Glutamatergic neuron (in vitro differentiated cells): Measurements from ENCODE around the gene G2E3. TPM values are rescaled to one million over a fixed set of nuclear protein-coding genes. Genes with fewer than 3 reads are reported as not detected.
A peak's percentile ranks its signal among the peaks of the same experiment; 100 is the strongest.

Source experiments
- DNase-seq: peaks from one replicate; pipeline ENCODE4 v3.0.0; 2022
- H3K27ac Mint-ChIP-seq: one replicate; pipeline ENCODE4 v1.8.0; 2020; ENCODE audit warnings: mild to moderate bottlenecking, mixed read lengths, inconsistent platforms; ENCODE audit not compliant: unreplicated experiment
- H3K27me3 Mint-ChIP-seq: one replicate; pipeline ENCODE4 v1.8.0; 2020; ENCODE audit warnings: mild to moderate bottlenecking, moderate library complexity, mixed read lengths, inconsistent platforms; ENCODE audit not compliant: unreplicated experiment
- H3K36me3 Mint-ChIP-seq: one replicate; pipeline ENCODE4 v1.8.0; 2020; ENCODE audit warnings: mild to moderate bottlenecking, mixed read lengths, inconsistent platforms; ENCODE audit not compliant: unreplicated experiment
- H3K4me1 Mint-ChIP-seq: one replicate; pipeline ENCODE4 v1.8.0; 2020; ENCODE audit warnings: mild to moderate bottlenecking, low read depth, mixed read lengths, inconsistent platforms; ENCODE audit not compliant: unreplicated experiment
- H3K4me3 Mint-ChIP-seq: one replicate; pipeline ENCODE4 v1.8.0; 2020; ENCODE audit warnings: mild to moderate bottlenecking, mixed read lengths, inconsistent platforms; ENCODE audit not compliant: unreplicated experiment
- H3K9me3 Mint-ChIP-seq: one replicate; pipeline ENCODE4 v1.8.0; 2020; ENCODE audit warnings: mild to moderate bottlenecking, moderate library complexity, mixed read lengths, inconsistent platforms; ENCODE audit not compliant: unreplicated experiment
- total RNA-seq: library from RNA; stranded (reverse); fragmentation: NEBNext Ultra II Directional; extraction: Animal tissue kit (Norgen Biotek cat#: 25700); gene quantifications from one replicate; pipeline ENCODE4 v1.2.1, GENCODE V29; 2021; ENCODE audit not compliant: unreplicated experiment
- TF ChIP-seq, protein P1 (sequence below): fragments of 200-600 bp; sonication (generic); IDR thresholded peaks from one replicate; pipeline ENCODE4 v1.5.0; 2021; ENCODE audit not compliant: partially characterized antibody, unreplicated experiment

The G2E3 gene
- total RNA-seq, 1 donor from 2014 or later = 31.4 TPM

DNA sequence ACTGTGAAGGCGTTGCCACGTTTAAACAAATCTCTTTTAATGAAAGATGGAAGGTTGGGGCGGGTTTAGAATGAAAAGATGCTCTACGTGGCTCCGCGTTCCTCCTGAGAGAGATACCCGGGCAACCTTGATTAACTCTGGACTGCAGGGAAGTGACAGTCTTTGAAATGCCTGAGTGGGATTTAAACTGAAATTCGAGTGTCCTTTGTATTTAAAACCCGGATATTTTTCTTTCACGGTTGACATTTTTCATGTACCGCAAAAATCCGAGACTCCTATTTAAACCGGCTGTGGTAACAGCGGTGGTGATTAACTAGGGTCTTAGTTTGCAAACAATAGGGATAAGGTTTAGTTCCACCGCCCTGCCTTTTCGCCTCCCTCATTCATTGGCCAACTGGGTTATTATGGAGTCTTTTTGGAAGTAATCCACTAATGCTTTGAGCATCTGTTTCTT lies 707 bp downstream of the G2E3 start:
- no peak for DNase-seq
- peaks cover 2% of the 10 kb centered on the region for H3K27me3 Mint-ChIP-seq
- no peaks in the 10 kb centered on the region for H3K9me3 Mint-ChIP-seq
- peak overlapping the region; percentile 95 for H3K27ac Mint-ChIP-seq
- TF ChIP-seq, protein P1, sequence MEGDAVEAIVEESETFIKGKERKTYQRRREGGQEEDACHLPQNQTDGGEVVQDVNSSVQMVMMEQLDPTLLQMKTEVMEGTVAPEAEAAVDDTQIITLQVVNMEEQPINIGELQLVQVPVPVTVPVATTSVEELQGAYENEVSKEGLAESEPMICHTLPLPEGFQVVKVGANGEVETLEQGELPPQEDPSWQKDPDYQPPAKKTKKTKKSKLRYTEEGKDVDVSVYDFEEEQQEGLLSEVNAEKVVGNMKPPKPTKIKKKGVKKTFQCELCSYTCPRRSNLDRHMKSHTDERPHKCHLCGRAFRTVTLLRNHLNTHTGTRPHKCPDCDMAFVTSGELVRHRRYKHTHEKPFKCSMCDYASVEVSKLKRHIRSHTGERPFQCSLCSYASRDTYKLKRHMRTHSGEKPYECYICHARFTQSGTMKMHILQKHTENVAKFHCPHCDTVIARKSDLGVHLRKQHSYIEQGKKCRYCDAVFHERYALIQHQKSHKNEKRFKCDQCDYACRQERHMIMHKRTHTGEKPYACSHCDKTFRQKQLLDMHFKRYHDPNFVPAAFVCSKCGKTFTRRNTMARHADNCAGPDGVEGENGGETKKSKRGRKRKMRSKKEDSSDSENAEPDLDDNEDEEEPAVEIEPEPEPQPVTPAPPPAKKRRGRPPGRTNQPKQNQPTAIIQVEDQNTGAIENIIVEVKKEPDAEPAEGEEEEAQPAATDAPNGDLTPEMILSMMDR = no peak
- H3K36me3 Mint-ChIP-seq = no peaks in the 10 kb centered on the region
- peaks cover 12% of the 10 kb centered on the region for H3K4me1 Mint-ChIP-seq
- H3K4me3 Mint-ChIP-seq = peak overlapping the region; percentile 99

DNA sequence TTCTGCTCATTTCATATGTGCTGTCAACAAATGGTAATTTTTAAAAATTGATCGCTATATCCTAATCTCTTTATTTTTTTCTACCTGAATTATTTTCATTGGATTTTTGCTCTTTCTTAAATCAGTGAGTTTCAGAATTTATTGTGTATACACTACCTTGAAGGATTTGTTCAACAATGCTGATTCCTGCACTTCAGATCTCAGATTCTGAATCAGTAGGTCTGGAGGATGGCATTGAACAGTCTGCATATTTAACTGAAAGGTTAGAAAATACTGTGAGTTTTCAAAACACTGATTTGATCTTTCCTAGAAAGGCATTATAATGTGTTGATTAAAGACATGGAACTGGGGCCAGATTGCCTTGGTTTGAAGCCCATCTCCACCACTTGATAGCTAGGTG lies 1.6 kb downstream of the G2E3 start:
- Mint-ChIP-seq H3K4me1 (peaks cover 12% of the 10 kb centered on the region), H3K9me3 (no peaks in the 10 kb centered on the region), H3K27me3 (peaks cover 2% of the 10 kb centered on the region), H3K27ac (peak overlapping the region; percentile 48), H3K4me3 (peak overlapping the region; percentile 87), H3K36me3 (no peaks in the 10 kb centered on the region)
- TF ChIP-seq, protein P1 = no peak
- DNase-seq = no peak

DNA sequence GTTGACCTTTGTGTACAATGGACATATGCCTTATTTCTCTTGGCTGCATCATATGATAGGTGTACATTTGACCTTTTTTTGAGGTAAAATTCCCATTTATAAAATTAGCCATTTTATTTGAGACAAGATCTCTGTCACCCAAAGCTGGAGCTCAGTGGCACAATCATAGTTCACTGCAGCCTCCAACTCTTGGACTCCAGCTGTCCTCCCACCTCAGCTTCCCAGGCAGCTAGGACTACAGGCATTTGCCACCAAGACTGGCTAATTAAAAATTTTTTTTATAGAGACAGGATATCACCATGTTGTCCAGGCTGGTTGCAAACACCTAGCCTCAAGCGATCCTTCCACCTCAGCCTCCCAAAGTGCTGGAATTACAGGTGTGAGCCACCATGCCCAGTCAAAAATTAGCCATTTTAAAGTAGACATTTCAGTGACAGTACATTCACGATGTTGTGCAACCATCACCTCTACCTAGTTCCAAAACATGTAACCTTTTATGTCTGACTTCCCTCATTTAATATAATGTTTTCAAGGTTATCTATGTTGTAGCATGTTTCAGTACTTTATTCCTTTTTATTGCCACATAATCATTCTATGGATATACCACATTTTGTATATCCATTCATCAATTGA lies 5.4 kb downstream of the G2E3 start:
- no peak overlapping the region for H3K27ac Mint-ChIP-seq
- peaks cover 2% of the 10 kb centered on the region for H3K27me3 Mint-ChIP-seq
- H3K4me1 Mint-ChIP-seq = peaks cover 9% of the 10 kb centered on the region
- TF ChIP-seq, protein P1 = no peak
- no peak for DNase-seq
- H3K4me3 Mint-ChIP-seq = no peak overlapping the region
- H3K36me3 Mint-ChIP-seq = no peaks in the 10 kb centered on the region
- H3K9me3 Mint-ChIP-seq = no peaks in the 10 kb centered on the region

DNA sequence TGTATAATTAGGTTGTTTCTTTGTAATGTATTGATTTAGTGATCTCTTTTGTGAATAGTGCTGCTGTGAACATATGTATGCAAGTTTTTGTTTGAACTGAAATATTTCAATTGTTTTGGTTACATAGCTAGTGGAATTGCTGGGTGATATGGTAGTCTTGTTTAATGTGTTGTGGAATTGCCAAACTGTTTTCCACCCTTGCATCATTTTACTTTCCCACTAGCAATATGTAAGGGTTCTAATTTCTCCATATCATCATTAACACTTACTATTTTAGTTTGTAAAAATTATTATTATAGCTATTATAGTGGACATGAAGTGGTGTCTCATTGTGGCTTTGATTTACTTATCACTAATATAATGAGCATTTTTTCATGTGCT lies 5.9 kb downstream of the G2E3 start:
- no peak overlapping the region for H3K4me3 Mint-ChIP-seq
- H3K36me3 Mint-ChIP-seq = no peaks in the 10 kb centered on the region
- H3K4me1 Mint-ChIP-seq = peaks cover 11% of the 10 kb centered on the region
- H3K27ac Mint-ChIP-seq = no peak overlapping the region
- DNase-seq = no peak
- H3K27me3 Mint-ChIP-seq = no peaks in the 10 kb centered on the region
- TF ChIP-seq, protein P1 = no peak
- H3K9me3 Mint-ChIP-seq = no peaks in the 10 kb centered on the region

DNA sequence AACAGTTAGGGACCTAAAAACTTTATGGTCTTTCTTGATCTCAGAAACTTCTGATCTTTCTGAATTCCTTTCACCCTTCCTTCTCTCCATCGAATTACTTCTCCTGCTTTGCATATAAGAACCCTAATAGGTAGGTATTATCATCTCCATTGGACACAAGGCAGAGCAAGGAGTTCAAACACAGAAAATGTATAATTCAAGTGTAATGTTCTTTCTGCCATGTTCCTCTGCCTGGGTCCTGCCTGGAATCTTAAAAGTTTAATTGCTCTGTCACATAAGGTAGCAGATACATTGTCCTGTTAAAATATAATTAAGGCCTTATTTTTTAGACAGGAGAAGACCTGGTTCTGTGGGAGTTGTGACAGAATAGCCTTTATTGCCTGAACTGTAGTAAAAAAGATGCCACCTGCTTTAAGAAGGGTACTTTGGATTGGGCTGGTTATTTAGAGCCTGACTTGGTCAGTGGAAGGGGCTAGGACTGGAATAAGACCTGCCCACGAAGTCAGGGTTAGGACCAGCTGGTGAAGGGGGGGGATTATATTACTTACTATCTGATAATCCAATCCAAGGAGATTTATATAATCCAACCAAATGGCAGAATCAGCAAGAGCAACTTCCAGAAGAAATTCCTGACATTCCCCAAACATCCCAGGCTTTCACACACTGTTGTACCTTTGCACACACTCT lies 10.4 kb downstream of the G2E3 start:
- no peak for DNase-seq
- Mint-ChIP-seq H3K4me1 (peaks cover 14% of the 10 kb centered on the region), H3K9me3 (no peaks in the 10 kb centered on the region), H3K36me3 (no peaks in the 10 kb centered on the region), H3K27ac (no peak overlapping the region), H3K4me3 (no peak overlapping the region), H3K27me3 (no peaks in the 10 kb centered on the region)
- TF ChIP-seq, protein P1 = no peak
